ENCODE results near the gene EXOC3L2.

Gene EXOC3L2

DNA sequence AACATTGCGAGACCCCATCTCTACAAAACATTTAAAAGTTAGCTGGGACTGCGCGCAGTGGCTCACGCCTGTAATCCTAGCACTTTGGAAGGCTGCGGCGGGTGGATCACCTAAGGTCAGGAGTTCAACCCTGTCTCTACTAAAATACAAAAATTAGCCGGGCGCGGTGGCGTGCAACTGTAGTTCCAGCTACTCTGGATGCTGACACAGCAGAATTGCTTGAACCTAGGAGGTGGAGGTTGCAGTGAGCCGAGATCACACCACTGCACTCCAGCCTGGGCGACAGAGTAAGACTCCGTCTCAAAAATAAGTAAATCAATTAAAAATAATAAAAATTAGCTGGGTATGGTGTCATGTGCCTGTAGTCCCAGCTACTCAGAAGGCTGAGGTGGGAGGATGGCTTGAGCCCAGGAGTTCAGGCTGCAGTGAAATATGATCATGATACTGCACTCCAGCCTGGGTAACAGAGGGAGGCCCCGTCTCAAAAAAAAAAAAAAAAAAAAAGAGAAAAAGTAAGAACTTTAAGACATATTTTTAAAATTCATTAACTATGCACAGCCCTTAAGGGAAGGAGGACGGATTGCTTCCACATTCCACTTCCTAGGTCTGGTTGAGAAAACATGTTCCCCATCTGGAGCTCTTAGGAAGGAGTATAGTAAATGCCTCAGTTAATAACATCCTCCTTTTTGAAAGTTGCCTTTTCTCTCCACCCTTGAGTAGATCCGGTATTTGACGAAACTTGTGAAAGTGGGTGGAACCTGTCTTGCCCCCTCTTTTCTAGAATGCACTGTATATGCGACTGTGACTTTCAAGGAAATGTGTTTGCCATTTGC lies 26.1 kb downstream of the EXOC3L2 start:
- no peak for DNase-seq

DNA sequence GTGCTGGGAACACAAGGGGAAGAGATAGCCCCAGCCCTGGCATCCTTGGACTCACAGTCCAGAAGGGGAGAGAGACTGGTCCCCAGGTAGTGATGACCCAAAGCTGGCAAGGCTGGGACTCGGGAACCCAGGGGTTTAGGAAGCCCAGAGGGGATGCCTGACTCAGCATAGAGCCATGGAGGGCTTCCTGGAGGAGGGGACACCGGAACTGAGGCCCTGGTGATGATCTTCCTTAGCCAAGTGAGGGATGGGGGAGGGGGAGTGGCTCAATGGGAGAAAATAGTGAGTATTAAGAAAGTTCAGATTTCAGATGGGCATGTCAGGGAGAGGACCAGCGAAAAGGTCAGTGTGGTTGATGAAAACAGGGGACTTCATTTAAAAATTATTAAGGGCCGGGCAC lies 26.8 kb downstream of the EXOC3L2 start:
- no peak for DNase-seq

- no peak for DNase-seq
Measured at GRCh38 chr19:45217957-45218334, 27.3 kb downstream of the EXOC3L2 start.

DNA sequence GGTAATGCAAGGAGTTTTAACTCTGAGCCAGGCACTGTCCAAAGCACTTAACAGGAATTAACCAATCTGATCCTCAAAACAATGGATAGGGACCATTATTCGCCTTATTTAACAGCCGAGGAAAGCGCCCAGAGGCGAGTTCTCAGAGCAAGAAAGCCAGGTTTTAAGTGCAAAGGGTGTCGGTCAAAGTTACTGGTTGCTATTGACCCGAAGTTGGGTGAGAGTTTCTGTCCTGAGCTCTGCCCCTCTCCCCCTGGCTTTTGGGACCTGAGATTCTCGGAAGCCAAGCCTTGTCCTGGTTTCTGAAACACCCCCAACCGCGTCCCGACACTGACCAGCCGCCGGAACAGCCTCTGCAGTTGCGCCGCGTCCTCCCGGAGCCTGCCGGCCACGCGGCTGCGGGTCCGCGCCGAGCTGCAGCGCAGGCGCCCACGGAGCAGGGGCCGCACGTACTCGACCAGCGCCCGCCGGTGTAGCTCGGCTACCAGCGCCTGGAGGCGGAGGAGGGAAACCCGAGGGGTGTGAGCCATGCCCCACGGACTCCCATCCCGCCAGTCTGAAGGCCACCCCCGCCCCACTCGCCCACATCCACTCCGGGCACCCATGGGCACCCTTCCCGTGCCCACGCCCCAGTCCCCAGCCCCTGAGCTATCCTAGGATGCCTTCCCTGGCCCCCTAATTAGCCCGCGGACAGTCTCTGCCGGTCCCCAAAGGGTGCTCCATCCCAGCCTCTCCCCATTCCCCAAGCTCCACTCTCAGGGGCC lies 27.8 kb downstream of the EXOC3L2 start:
- no peak for DNase-seq

- DNase-seq, result no peak
Measured at GRCh38 chr19:45216667-45217066, 28.5 kb downstream of the EXOC3L2 start.

- no peak for DNase-seq
Measured at GRCh38 chr19:45215391-45216191, 29.6 kb downstream of the EXOC3L2 start.

- no peak for DNase-seq
Measured at GRCh38 chr19:45213031-45213430, 32.2 kb downstream of the EXOC3L2 start.

- no peak for DNase-seq
Measured at GRCh38 chr19:45211751-45212381, 33.3 kb downstream of the EXOC3L2 start.

DNA sequence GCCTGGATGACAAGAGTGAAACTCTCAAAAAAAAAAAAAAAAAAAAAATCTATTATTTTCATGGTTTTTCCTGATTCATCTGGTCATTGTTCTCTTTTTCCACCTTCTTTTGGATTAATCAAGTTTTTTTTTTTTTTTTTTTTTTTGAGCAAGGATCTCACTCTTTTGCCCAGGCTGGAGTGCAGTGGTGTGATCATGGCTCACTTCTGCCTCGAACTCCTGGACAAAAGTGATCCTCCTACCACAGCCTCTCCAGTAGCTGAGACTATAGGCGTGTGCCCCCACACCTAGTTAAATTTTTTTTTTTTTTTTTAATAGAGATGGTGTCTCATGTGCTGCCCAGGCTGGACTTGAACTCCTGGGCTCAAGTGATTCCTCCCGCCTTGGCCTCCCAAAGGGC lies 38.9 kb downstream of the EXOC3L2 start:
- no peak for DNase-seq

GRCh38 chr19:45205810-45206209 lies 39.4 kb downstream of the EXOC3L2 start:
- no peak for DNase-seq

- no peak for DNase-seq
Measured at GRCh38 chr19:45202637-45203036, 42.6 kb downstream of the EXOC3L2 start.

DNA sequence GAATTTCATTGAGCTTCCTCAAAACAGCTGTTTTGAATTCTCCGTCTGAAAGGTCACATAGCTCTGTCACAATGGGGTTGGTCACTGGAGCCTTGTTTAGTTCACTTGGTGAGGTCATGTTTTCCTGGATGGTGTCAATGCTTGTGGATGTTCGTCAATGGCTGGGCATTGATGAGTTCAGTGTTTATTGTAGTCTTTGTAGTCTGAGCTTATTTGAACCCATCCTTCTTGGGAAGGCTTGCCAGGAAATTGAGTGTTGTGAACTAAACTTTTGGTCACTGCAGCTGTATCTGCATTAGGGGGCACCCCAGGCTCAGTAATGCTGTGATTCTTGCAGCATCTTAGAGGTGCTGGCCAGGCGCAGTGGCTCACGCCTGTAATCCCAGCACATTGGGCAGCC lies 44.6 kb downstream of the EXOC3L2 start:
- DNase-seq, result peak; percentile 46

- no peak for DNase-seq
Measured at GRCh38 chr19:45195764-45196163, 49.4 kb downstream of the EXOC3L2 start.

DNA sequence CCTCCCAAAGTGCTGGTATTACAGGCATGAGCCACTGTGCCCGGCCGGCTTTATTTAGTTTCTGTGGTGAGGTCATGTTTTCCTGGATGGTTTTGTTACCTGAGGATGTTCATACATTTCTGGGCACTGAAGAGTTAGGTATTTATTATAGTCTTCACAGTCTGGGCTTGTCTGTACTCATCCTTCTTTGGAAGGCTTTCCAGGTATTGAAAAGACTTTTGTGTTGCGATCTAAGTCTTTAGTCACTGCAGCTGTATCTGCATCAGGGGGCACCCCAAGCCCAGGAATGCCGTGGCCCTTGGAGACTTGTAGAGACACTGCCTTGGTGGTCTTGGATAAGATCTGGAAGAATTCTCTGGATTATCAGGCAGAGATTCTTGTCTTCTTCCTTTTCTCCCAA lies 53.8 kb downstream of the EXOC3L2 start:
- DNase-seq, result no peak

DNA sequence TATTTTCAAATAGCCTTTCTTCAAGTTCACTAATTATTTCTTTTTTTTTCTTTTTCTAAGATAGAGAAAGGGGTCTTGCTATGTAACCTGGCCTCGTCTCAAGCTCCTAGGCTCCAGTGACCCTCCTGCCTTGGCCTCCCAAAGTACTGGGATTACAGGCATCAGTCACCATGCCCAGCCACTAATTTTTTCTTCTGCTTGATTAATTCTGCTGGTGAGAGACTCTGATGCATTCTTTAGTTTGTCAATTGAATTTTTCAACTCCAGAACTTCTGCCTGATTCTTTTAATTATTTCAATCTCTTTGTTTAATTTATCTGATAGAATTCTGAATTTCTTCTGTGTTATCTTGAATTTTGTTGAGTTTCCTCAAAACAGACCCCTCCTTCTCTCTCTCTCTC lies 55.2 kb downstream of the EXOC3L2 start:
- DNase-seq, result no peak

DNA sequence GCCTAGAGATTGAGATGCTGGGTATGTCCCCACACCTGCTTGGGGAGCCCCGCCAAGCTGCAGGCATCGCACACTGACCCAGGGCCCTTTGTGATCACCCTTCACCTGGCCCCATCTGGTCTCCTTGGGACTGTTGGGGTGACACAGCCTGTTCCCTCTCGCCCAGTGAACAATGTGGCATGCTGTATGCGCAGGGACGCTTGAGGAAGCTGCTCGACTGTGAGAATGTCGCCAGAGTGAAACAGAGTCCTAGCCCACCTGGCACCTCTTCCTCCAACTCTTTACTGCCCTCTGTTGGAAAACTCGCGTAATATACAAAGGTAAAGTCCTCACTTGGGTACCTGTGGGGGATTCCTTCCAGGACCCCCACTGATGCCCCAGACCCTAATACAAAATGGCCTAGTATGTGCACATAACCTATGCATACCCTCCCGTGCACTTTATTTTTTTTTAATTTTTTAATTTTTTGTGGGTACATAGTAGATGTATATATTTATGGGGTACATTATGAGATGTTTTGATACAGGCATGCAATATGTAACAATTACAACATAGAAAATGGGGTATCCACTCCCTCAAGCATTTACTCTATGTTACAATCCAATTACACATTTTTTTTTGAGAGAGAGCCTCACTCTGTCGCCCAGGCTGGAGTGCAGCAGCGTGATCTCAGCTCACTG lies 57.6 kb downstream of the EXOC3L2 start:
- DNase-seq, result peak; percentile 49

DNA sequence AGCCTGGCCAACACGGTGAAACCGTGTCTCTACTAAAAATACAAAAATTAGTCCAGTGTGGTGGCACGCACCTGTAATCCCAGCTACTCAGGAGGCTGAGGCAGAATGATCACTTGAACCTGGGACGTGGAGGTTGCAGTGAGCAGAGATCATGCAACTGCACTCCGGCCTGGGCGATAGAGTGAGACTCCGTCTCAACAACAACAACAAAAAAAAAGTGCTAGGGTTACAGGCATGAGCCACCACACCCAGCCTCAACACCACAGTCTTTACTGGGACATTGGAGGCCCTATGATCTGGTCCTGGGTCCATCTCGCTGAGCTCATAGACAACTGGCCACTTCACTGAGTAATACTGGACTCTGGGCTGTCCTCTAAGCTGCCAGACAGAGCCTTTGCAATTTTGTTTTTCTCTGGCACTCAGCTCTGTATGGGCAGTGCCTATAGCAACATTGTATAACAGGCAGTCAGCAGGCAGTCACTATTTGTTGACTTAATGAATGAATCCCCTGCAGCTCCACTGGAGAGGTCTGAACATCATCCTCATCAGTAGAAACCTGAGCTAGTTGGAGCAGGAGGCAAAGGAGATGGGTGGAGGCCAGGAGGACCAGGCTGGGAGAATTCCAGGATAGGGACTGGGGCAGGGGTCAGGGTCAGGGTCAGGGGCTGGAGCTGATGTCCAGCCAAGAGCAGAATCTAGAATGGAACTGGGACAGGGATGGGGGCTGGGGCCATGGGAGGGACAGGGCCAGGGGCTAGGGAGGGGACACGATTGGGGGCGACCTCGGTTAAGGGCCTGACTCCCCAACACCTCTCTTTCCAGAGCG lies 58.5 kb downstream of the EXOC3L2 start:
- no peak for DNase-seq

DNA sequence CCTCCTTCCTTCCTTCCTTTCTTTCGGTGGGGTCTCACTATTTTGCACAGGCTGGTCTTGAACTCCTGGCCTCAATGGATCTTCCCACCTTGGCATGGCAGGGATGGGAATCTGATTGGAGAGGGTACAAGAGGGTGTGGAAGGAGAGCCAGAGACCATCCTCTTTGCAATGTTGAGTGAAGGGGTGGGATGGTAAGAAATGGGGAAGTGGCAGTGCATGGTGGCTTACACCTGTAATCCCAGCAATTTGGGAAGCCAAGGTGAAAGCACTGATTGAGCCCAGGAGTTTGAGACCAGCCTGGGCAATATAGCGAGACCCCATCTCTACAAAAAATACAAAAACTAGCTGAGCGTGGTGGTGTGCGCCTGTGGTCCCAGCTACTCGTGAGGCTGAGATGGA lies 61.1 kb downstream of the EXOC3L2 start:
- no peak for DNase-seq

DNA sequence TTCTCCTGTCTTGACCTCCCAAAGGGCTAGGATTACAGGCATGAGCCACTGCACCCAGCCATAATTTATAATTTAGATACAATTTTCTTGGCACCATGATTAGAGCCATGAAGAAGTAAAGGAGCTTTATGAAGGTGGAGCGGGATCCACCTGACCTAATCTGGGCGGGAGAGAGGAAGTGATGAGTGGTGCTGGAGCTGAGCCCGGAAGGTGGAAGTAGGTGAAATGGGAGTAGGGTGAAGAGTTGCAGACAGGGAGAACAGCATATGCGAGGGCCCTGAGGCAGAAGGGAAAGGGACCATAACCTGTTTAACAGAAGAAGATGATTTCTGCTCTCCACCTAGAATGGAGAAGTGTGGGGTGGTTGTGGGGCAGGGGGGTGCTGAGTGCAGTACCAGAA lies 62.4 kb downstream of the EXOC3L2 start:
- no peak for DNase-seq

GRCh38 chr19:45180936-45181335 lies 64.3 kb downstream of the EXOC3L2 start:
- DNase-seq, result no peak

DNA sequence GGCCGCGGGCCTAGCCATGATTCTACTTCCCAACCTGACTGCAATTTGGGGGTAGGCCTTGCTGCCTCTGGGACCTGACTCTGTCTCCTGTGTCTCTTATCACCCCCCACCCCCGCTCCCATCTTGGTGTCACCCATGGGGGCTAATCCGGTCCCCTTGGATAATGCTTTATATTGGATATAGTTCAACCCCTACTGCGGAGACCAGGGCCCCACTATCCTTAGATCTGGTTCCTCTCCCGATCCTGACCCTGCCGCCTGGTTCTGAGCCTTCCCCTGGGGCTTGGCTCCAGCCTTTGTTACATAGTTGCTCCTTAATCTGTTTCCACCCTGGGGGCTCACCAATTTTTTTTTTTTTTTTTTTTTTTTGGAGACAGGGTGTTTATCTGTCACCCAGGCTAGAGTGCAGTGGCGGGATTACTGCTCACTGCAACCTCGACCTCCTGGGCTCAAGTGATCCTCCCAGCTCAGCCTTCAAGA lies 65.3 kb downstream of the EXOC3L2 start:
- DNase-seq, result no peak

All from OCI-M1 (cell line).